ENCODE measurements around the gene USP31.
"Not testable (repeated sequence)": the region's sequence is repeated elsewhere in the genome, so short reads cannot be mapped to it uniquely, and the experiment has no call there.

The USP31 gene

GRCh38 chr16:23145608-23146007 lies 3.6 kb downstream of the USP31 start:
- in situ Hi-C loops (cut with MboI; ENCODE audit: low sequenced_read_pairs, unreplicated experiment), result no loop called here
- TF ChIP-seq CTCF (IDR thresholded peaks at IDR 0.05; ENCODE audit: borderline replicate concordance, control extremely low read depth, extremely low read depth, insufficient read depth, missing control alignments), result no peak
- no peak for DNase-seq (ENCODE audit: low spot score)

- in situ Hi-C loops (cut with MboI; ENCODE audit: low sequenced_read_pairs, unreplicated experiment), result no loop called here
- DNase-seq (ENCODE audit: low spot score), result no peak
- TF ChIP-seq CTCF (IDR thresholded peaks at IDR 0.05; ENCODE audit: borderline replicate concordance, control extremely low read depth, extremely low read depth, insufficient read depth, missing control alignments), result no peak
Observed at GRCh38 chr16:23145186-23145585, 4.1 kb downstream of the USP31 start.

- DNase-seq (ENCODE audit: low spot score); in situ Hi-C loops (cut with MboI; ENCODE audit: low sequenced_read_pairs, unreplicated experiment): not testable (repeated sequence)
Observed at GRCh38 chr16:23144393-23144792, 4.9 kb downstream of the USP31 start.

- no peak for DNase-seq (ENCODE audit: low spot score)
- in situ Hi-C loops (cut with MboI; ENCODE audit: low sequenced_read_pairs, unreplicated experiment), result no loop called here
- TF ChIP-seq CTCF (IDR thresholded peaks at IDR 0.05; ENCODE audit: borderline replicate concordance, control extremely low read depth, extremely low read depth, insufficient read depth, missing control alignments), result no peak
Observed at GRCh38 chr16:23143391-23143790, 5.9 kb downstream of the USP31 start.

GRCh38 chr16:23141959-23142740 lies 7.1 kb downstream of the USP31 start:
- in situ Hi-C loops (cut with MboI; ENCODE audit: low sequenced_read_pairs, unreplicated experiment), result no loop called here
- no peak for TF ChIP-seq CTCF (IDR thresholded peaks at IDR 0.05; ENCODE audit: borderline replicate concordance, control extremely low read depth, extremely low read depth, insufficient read depth, missing control alignments)
- no peak for DNase-seq (ENCODE audit: low spot score)

GRCh38 chr16:23141500-23141899 lies 7.8 kb downstream of the USP31 start:
- no peak for DNase-seq (ENCODE audit: low spot score)
- in situ Hi-C loops (cut with MboI; ENCODE audit: low sequenced_read_pairs, unreplicated experiment), result no loop called here
- TF ChIP-seq CTCF (IDR thresholded peaks at IDR 0.05; ENCODE audit: borderline replicate concordance, control extremely low read depth, extremely low read depth, insufficient read depth, missing control alignments), result no peak

GRCh38 chr16:23141033-23141432 lies 8.2 kb downstream of the USP31 start:
- TF ChIP-seq CTCF (IDR thresholded peaks at IDR 0.05; ENCODE audit: borderline replicate concordance, control extremely low read depth, extremely low read depth, insufficient read depth, missing control alignments), result no peak
- DNase-seq (ENCODE audit: low spot score), result no peak
- in situ Hi-C loops (cut with MboI; ENCODE audit: low sequenced_read_pairs, unreplicated experiment), result no loop called here

Measured in GM13976 (cell line).